HEK293 (cell line): ENCODE data around the gene NNMT.

ENCODE experiments used
- CTCF ChIA-PET: fragments of 350-600 bp; formaldehyde crosslinking; extraction: SDS; loops from one replicate; lab custom pipeline; 2021; ENCODE audit warnings: antibody characterized with exemption; lab: Yijun Ruan, JAX
- POLR2A ChIA-PET: fragments of 300-600 bp; formaldehyde crosslinking; extraction: SDS; loops from one replicate; lab custom pipeline; 2020; ENCODE audit warnings: antibody characterized with exemption, inconsistent platforms; lab: Yijun Ruan, JAX
- H3K27ac ChIP-seq: fragments of 200-500 bp; sonication (Bioruptor generic); 2 replicates; pipeline ENCODE4 v1.5.1; 2014; ENCODE audit warnings: low read depth, low read length, control low read depth, inconsistent platforms; ENCODE audit errors: extremely low read depth
- H3K36me3 ChIP-seq, 2 experiments: fragments of 200-500 bp in 1 of 2; sonication (Bioruptor generic) in 1 of 2; 1 replicate in 1 of 2; 2 replicates in 1 of 2; pipeline ENCODE4 v1.5.1; 2014 to 2017; ENCODE audit warnings: inconsistent platforms in 2 of 2, low read length in 2 of 2; ENCODE audit not compliant: control insufficient read depth in 2 of 2, insufficient read depth in 1 of 2
- H3K4me1 ChIP-seq: fragments of 200-500 bp; sonication (Bioruptor generic); 2 replicates; pipeline ENCODE4 v1.5.1; 2014; ENCODE audit warnings: mild to moderate bottlenecking, low read length, inconsistent platforms; ENCODE audit not compliant: control insufficient read depth, insufficient read depth
- H3K4me3 ChIP-seq: 2 replicates; pipeline ENCODE4 v1.5.1; 2011; ENCODE audit warnings: low read depth, mild to moderate bottlenecking, control low read depth, low read length, moderate library complexity
- H3K9me3 ChIP-seq: fragments of 200-500 bp; sonication (Bioruptor generic); 2 replicates; pipeline ENCODE4 v1.5.1; 2014; ENCODE audit warnings: low read depth, low read length, inconsistent platforms; ENCODE audit not compliant: control insufficient read depth, insufficient read depth
- CTCF ChIP-seq: fragments of 450-650 bp; formaldehyde crosslinking; IDR thresholded peaks from 2 replicates; pipeline ENCODE4 v1.5.1; 2016; ENCODE audit warnings: missing biosample characterization, missing genetic modification characterization
- OSR2 ChIP-seq: fragments of 450-650 bp; formaldehyde crosslinking; IDR thresholded peaks from 2 replicates; pipeline ENCODE4 v1.5.1; 2016; ENCODE audit warnings: missing biosample characterization, missing genetic modification characterization
- OVOL3 ChIP-seq: fragments of 450-650 bp; formaldehyde crosslinking; IDR thresholded peaks from 2 replicates; pipeline ENCODE4 v1.5.1; 2016; ENCODE audit warnings: missing biosample characterization, missing genetic modification characterization
- SP3 ChIP-seq: fragments of 450-650 bp; formaldehyde crosslinking; IDR thresholded peaks from 2 replicates; pipeline ENCODE4 v1.5.1; 2016; ENCODE audit warnings: missing biosample characterization, missing genetic modification characterization
- YY1 ChIP-seq: fragments of 450-650 bp; formaldehyde crosslinking; IDR thresholded peaks from 2 replicates; pipeline ENCODE4 v1.5.1; 2018; ENCODE audit warnings: missing biosample characterization, missing genetic modification characterization
- ZBTB7A ChIP-seq: fragments of 450-650 bp; formaldehyde crosslinking; IDR thresholded peaks from 2 replicates; pipeline ENCODE4 v1.5.1; 2016; ENCODE audit warnings: low read depth, missing biosample characterization, missing genetic modification characterization
- ZEB2 ChIP-seq: fragments of 450-650 bp; formaldehyde crosslinking; IDR thresholded peaks from 2 replicates; pipeline ENCODE4 v1.5.1; 2016; ENCODE audit warnings: missing biosample characterization, missing genetic modification characterization
- ZNF341 ChIP-seq: fragments of 450-650 bp; formaldehyde crosslinking; IDR thresholded peaks from 2 replicates; pipeline ENCODE4; 2016; ENCODE audit warnings: low read depth, missing biosample characterization, missing genetic modification characterization
- ZNF354C ChIP-seq: fragments of 450-650 bp; formaldehyde crosslinking; IDR thresholded peaks from 2 replicates; pipeline ENCODE4 v1.5.1; 2016; ENCODE audit warnings: missing biosample characterization, missing genetic modification characterization, low read depth, borderline replicate concordance
- ZNF391 ChIP-seq: fragments of 450-650 bp; formaldehyde crosslinking; IDR thresholded peaks from 2 replicates; pipeline ENCODE4 v1.5.1; 2016; ENCODE audit warnings: low read depth, missing biosample characterization, missing genetic modification characterization, borderline replicate concordance
- ZNF416 ChIP-seq: fragments of 450-650 bp; formaldehyde crosslinking; IDR thresholded peaks from 2 replicates; pipeline ENCODE4 v1.5.1; 2016; ENCODE audit warnings: missing biosample characterization, missing genetic modification characterization
- ZNF521 ChIP-seq: fragments of 450-650 bp; formaldehyde crosslinking; IDR thresholded peaks from 2 replicates; pipeline ENCODE4 v1.5.1; 2017; ENCODE audit warnings: missing biosample characterization, mild to moderate bottlenecking, missing genetic modification characterization
- ZNF529 ChIP-seq: fragments of 450-650 bp; formaldehyde crosslinking; IDR thresholded peaks from 2 replicates; pipeline ENCODE4 v1.5.1; 2017; ENCODE audit warnings: missing genetic modification characterization, missing biosample characterization; ENCODE audit not compliant: insufficient replicate concordance
- ZNF571 ChIP-seq: fragments of 450-650 bp; formaldehyde crosslinking; IDR thresholded peaks from 2 replicates; pipeline ENCODE4 v1.5.0; 2017; ENCODE audit warnings: missing biosample characterization, missing genetic modification characterization
- ZNF596 ChIP-seq: fragments of 450-650 bp; IDR thresholded peaks from 2 replicates; pipeline ENCODE4 v1.5.0; 2018; ENCODE audit warnings: missing biosample characterization, mild to moderate bottlenecking, missing genetic modification characterization, moderate library complexity
- ZNF654 ChIP-seq: fragments of 450-650 bp; formaldehyde crosslinking; IDR thresholded peaks from 2 replicates; pipeline ENCODE4 v1.5.1; 2016; ENCODE audit warnings: low read depth, missing biosample characterization, missing genetic modification characterization
- ZNF660 ChIP-seq: fragments of 450-650 bp; IDR thresholded peaks from 2 replicates; pipeline ENCODE4 v1.5.1; 2018; ENCODE audit warnings: missing biosample characterization, mild to moderate bottlenecking, missing genetic modification characterization
- ZNF664 ChIP-seq: fragments of 450-650 bp; formaldehyde crosslinking; IDR thresholded peaks from 2 replicates; pipeline ENCODE4 v1.5.1; 2016; ENCODE audit warnings: missing biosample characterization, missing genetic modification characterization
- ZSCAN16 ChIP-seq: fragments of 450-650 bp; formaldehyde crosslinking; IDR thresholded peaks from 2 replicates; pipeline ENCODE4 v1.5.1; 2016; ENCODE audit warnings: missing biosample characterization, missing genetic modification characterization
- TF ChIP-seq, protein P1 (sequence below): fragments of 450-650 bp; formaldehyde crosslinking; IDR thresholded peaks from 2 replicates; pipeline ENCODE4 v1.5.1; 2016; ENCODE audit warnings: missing biosample characterization, missing genetic modification characterization
- TF ChIP-seq, protein P2 (sequence below): fragments of 450-650 bp; formaldehyde crosslinking; conservative IDR thresholded peaks from 2 replicates; pipeline ENCODE4 v1.5.1; 2016; ENCODE audit warnings: low read depth, missing biosample characterization, missing genetic modification characterization

Gene NNMT

DNA sequence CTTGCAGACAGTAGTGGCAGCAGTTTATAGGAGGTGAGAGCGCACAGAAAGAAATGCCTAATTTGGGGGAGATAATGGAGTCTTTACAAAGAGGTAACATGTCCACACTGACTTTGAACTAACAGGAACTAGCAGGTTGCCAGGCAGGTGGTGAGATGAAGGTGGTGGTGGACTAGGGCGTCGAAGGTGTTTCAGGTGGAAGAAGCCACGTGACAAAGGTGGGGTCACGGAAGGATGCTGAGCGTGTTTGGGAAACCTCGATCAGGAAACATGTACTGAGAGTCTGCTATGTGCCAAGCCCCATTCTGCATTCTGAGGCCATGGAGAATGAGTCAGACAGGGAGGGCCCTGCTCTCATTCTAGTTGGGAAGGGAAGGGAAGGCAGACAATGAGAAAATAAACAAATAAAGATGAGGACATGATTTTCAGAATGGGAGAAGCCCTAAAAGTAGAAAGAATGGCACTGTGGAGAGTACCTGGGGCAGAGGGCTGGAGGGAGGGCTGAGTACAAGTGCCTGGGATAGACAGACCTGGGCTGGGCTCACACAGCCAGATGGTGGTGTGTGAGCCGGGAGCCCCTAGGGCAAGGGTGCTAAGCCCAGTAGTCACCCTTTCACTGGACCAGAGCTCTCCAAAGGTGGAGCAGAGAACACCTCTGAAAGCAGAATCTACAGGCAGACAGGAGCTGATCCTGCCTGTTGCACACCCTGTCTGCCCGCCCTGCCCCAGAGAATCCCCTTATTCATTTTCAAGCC is 16.2 kb upstream of the NNMT start:
- CTCF ChIA-PET = interaction anchor here (0.6 to 1.9 kb wide), 10 partner anchors 8 to 1866 kb away, joined by 3 to 7 read pairs (median 4); no protein-coding TSS in a partner anchor
- no peaks in the 10 kb centered on the region for H3K4me1 ChIP-seq
- TF ChIP-seq ZNF416 (tag by site-specific recombination) = no peak
- TF ChIP-seq, protein P1, sequence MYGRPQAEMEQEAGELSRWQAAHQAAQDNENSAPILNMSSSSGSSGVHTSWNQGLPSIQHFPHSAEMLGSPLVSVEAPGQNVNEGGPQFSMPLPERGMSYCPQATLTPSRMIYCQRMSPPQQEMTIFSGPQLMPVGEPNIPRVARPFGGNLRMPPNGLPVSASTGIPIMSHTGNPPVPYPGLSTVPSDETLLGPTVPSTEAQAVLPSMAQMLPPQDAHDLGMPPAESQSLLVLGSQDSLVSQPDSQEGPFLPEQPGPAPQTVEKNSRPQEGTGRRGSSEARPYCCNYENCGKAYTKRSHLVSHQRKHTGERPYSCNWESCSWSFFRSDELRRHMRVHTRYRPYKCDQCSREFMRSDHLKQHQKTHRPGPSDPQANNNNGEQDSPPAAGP (tag by site-specific recombination) = 0 out of 2 replicates have a peak, but pooled peaks have one; percentile 41
- no peaks in the 10 kb centered on the region for H3K36me3 ChIP-seq
- H3K27ac ChIP-seq = no peak overlapping the region
- H3K9me3 ChIP-seq = no peaks in the 10 kb centered on the region
- no peak overlapping the region for H3K4me3 ChIP-seq
- POLR2A ChIA-PET = no interaction called here

DNA sequence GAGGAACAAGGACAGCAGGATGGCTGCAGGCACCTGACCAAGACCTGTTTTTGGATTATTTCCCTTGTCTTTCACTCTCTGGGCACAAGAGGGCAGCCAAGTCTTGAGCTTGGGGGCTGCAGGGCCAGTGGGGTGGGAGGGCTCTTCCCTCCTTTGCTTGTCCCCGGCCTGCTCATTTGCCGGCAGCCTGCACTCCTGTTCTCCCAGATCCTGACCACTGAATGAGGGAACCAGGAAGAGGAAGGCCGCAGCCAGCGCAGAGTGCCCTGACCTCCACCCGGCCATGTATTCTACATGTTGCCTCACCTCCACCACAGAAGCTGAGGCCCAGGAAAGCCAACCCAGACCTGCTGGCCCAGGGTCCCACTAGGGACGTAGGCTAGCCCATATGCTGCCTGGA is 15.5 kb upstream of the NNMT start:
- TF ChIP-seq CTCF (tag by site-specific recombination) = peak; percentile 69; the same call in 1 of the 2 replicates
- TF ChIP-seq ZNF571 = no peak
- TF ChIP-seq ZNF341 (tag by site-specific recombination) = peak; percentile 73
- peak; percentile 76 for TF ChIP-seq ZNF654 (tag by site-specific recombination)
- Histone ChIP-seq H3K9me3 (no peaks in the 10 kb centered on the region), H3K4me1 (no peaks in the 10 kb centered on the region), H3K27ac (no peak overlapping the region), H3K36me3 (no peaks in the 10 kb centered on the region), H3K4me3 (no peak overlapping the region)
- POLR2A ChIA-PET = no interaction called here
- CTCF ChIA-PET = interaction anchor here (0.6 to 2.5 kb wide), 30 partner anchors 9 to 1256 kb away, joined by 3 to 12 read pairs (median 4); no protein-coding TSS in a partner anchor

GRCh38 chr11:114281388-114281956 is 14.7 kb upstream of the NNMT start:
- Histone ChIP-seq H3K36me3 (no peaks in the 10 kb centered on the region), H3K9me3 (no peaks in the 10 kb centered on the region), H3K27ac (no peak overlapping the region), H3K4me3 (no peak overlapping the region), H3K4me1 (no peaks in the 10 kb centered on the region)
- CTCF ChIA-PET = interaction anchor here (0.6 to 2.5 kb wide), 24 partner anchors 8 to 1255 kb away, joined by 3 to 12 read pairs (median 4); no protein-coding TSS in a partner anchor
- POLR2A ChIA-PET = no interaction called here
- TF ChIP-seq ZSCAN16 = no peak
- TF ChIP-seq ZNF660 (tag by site-specific recombination) = no peak
- TF ChIP-seq ZNF596 (tag by site-specific recombination) = no peak
- no peak for TF ChIP-seq ZNF664 (tag by site-specific recombination)
- TF ChIP-seq ZNF521 (tag by site-specific recombination) = no peak
- TF ChIP-seq ZNF391 (tag by site-specific recombination) = no peak
- TF ChIP-seq, protein P2, sequence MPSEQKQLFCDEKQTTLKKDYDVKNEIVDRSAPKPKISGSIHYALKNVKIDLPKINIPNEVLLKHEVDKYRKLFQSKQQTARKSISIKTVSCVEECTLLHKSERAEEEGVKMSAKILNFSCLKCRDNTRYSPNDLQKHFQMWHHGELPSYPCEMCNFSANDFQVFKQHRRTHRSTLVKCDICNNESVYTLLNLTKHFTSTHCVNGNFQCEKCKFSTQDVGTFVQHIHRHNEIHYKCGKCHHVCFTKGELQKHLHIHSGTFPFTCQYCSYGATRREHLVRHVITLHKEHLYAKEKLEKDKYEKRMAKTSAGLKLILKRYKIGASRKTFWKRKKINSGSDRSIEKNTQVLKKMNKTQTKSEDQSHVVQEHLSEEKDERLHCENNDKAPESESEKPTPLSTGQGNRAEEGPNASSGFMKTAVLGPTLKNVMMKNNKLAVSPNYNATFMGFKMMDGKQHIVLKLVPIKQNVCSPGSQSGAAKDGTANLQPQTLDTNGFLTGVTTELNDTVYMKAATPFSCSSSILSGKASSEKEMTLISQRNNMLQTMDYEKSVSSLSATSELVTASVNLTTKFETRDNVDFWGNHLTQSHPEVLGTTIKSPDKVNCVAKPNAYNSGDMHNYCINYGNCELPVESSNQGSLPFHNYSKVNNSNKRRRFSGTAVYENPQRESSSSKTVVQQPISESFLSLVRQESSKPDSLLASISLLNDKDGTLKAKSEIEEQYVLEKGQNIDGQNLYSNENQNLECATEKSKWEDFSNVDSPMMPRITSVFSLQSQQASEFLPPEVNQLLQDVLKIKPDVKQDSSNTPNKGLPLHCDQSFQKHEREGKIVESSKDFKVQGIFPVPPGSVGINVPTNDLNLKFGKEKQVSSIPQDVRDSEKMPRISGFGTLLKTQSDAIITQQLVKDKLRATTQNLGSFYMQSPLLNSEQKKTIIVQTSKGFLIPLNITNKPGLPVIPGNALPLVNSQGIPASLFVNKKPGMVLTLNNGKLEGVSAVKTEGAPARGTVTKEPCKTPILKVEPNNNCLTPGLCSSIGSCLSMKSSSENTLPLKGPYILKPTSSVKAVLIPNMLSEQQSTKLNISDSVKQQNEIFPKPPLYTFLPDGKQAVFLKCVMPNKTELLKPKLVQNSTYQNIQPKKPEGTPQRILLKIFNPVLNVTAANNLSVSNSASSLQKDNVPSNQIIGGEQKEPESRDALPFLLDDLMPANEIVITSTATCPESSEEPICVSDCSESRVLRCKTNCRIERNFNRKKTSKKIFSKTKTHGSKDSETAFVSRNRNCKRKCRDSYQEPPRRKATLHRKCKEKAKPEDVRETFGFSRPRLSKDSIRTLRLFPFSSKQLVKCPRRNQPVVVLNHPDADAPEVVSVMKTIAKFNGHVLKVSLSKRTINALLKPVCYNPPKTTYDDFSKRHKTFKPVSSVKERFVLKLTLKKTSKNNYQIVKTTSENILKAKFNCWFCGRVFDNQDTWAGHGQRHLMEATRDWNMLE (tag by site-specific recombination) = no peak
- no peak for TF ChIP-seq OVOL3 (tag by site-specific recombination)
- no peak for TF ChIP-seq SP3 (tag by site-specific recombination)
- TF ChIP-seq ZNF354C (tag by site-specific recombination) = no peak
- no peak for TF ChIP-seq YY1 (tag by site-specific recombination)
- no peak for TF ChIP-seq OSR2 (tag by site-specific recombination)
- TF ChIP-seq ZBTB7A (tag by site-specific recombination) = no peak
- TF ChIP-seq ZNF416 (tag by site-specific recombination) = no peak
- TF ChIP-seq ZNF654 (tag by site-specific recombination) = no peak
- TF ChIP-seq ZNF529 = no peak
- no peak for TF ChIP-seq ZEB2 (tag by site-specific recombination)
